HUDEP-2 (cell line): Measurements from ENCODE around the gene ARID3B.

Source experiments
- DNase-seq, 76 experiments: peaks; one replicate each; lab custom pipeline; 2025; ENCODE audit not compliant: unreplicated experiment in 76 of 76; lab: John Stamatoyannopoulos, UW

Gene ARID3B

GRCh38 chr15:74603026-74603788, 62.2 kb downstream of the ARID3B start:
- DNase-seq: no peak

GRCh38 chr15:74603789-74604705, 63.0 kb downstream of the ARID3B start:
- no peak for DNase-seq

GRCh38 chr15:74604983-74605794, 64.2 kb downstream of the ARID3B start:
- DNase-seq: no peak

GRCh38 chr15:74605795-74606150, 64.8 kb downstream of the ARID3B start:
- DNase-seq: peak in 3 of 76 experiments; percentile 14 to 24 (median 23)

- DNase-seq: no peak
Measured at GRCh38 chr15:74608786-74609185, 67.8 kb downstream of the ARID3B start.

GRCh38 chr15:74609938-74610301, 68.9 kb downstream of the ARID3B start:
- peak in 1 of 76 experiments; percentile 50 for DNase-seq

- peak in 75 of 76 experiments; percentile 37 to 100 (median 98) for DNase-seq
Measured at GRCh38 chr15:74610302-74610951, 69.4 kb downstream of the ARID3B start.

GRCh38 chr15:74611341-74611740, 70.3 kb downstream of the ARID3B start:
- peak in 1 of 76 experiments; percentile 46 for DNase-seq

GRCh38 chr15:74611834-74612233, 70.8 kb downstream of the ARID3B start:
- no peak for DNase-seq

- no peak for DNase-seq
Measured at GRCh38 chr15:74612677-74613076, 71.7 kb downstream of the ARID3B start.

- DNase-seq: no peak
Measured at GRCh38 chr15:74613089-74613952, 72.3 kb downstream of the ARID3B start.

GRCh38 chr15:74613953-74614743, 73.1 kb downstream of the ARID3B start:
- DNase-seq: peak in 1 of 76 experiments; percentile 18

- DNase-seq: peak in 62 of 76 experiments; percentile 11 to 81 (median 58)
Measured at GRCh38 chr15:74614744-74615507, 73.9 kb downstream of the ARID3B start.

- DNase-seq: peak in 74 of 76 experiments; percentile 43 to 94 (median 87)
Measured at GRCh38 chr15:74615508-74616365, 74.7 kb downstream of the ARID3B start, which contains the start of gene CLK3. TSS of gene CLK3 (plus strand) at chr15:74615836. CDS start at chr15:74619197, 3,361 bp downstream.

GRCh38 chr15:74616366-74616939, 75.4 kb downstream of the ARID3B start:
- peak in 72 of 76 experiments; percentile 5 to 86 (median 66) for DNase-seq

GRCh38 chr15:74616996-74617395, 76.0 kb downstream of the ARID3B start:
- peak in 19 of 76 experiments; percentile 2 to 46 (median 18) for DNase-seq
